Measurements from ENCODE around the gene ZG16B.

- no peak for TF ChIP-seq PATZ1 (CRISPR knock-in tag; IDR thresholded peaks at IDR 0.05; ENCODE audit: borderline replicate concordance)
- TF ChIP-seq SNAI2 (CRISPR knock-in tag; IDR thresholded peaks at IDR 0.05), result no peak
- no peak for TF ChIP-seq PPARA (CRISPR knock-in tag; IDR thresholded peaks at IDR 0.05; ENCODE audit: borderline replicate concordance)
- TF ChIP-seq ZNF70 (CRISPR knock-in tag; IDR thresholded peaks at IDR 0.05), result no peak
- TF ChIP-seq CSDC2 (CRISPR knock-in tag; IDR thresholded peaks at IDR 0.05), result no peak
- no peak for TF ChIP-seq ZNF8 (CRISPR knock-in tag; IDR thresholded peaks at IDR 0.05)
- no peak for TF ChIP-seq ESRRG (CRISPR knock-in tag; IDR thresholded peaks at IDR 0.05)
- no peak for TF ChIP-seq CREB5 (CRISPR knock-in tag; IDR thresholded peaks at IDR 0.05; ENCODE audit: low read depth)
- no peak for TF ChIP-seq ZC3H10 (CRISPR knock-in tag; IDR thresholded peaks at IDR 0.05)
- no peak for TF ChIP-seq TSHZ2 (CRISPR knock-in tag; IDR thresholded peaks at IDR 0.05)
- TF ChIP-seq ZFP30 (CRISPR knock-in tag; IDR thresholded peaks at IDR 0.05), result no peak
Measured at GRCh38 chr16:2810651-2811050, 19.5 kb upstream of the ZG16B start.

Data from SK-N-SH treated with all-trans-retinoic acid at 6 μM for 48 hours (cell line).